ENCODE measurements around the gene PLXND1.

The PLXND1 gene

GRCh38 chr3:129543999-129544398 is 62.5 kb downstream of the PLXND1 start:
- TF ChIP-seq CTCF (IDR thresholded peaks at IDR 0.05; ENCODE audit: insufficient read depth, low read length, missing control alignments) = no peak
- ChIA-PET CTCF (interaction anchor here (1.1 to 2.2 kb wide), 2 partner anchors 9 to 16 kb away, joined by 3 to 8 read pairs; no protein-coding TSS in a partner anchor), POLR2A (no interaction called here)

GRCh38 chr3:129543156-129543790 is 63.2 kb downstream of the PLXND1 start, which contains the start of gene H1-8:
Gene H1-8, plus strand, starts transcription at chr3:129543175. Its CDS starts 44 bp downstream, at chr3:129543219.
- ChIA-PET POLR2A (no interaction called here), CTCF (interaction anchor here (1.1 to 2.2 kb wide), 2 partner anchors 8 to 17 kb away, joined by 3 to 8 read pairs; no protein-coding TSS in a partner anchor)
- H3K4me3 ChIP-seq (ENCODE audit: low read depth, low read length) = no peak within 1 kb of the TSS
- DNase-seq (ENCODE audit: low read depth, low spot score) = no peak
- TF ChIP-seq CTCF (IDR thresholded peaks at IDR 0.05; ENCODE audit: insufficient read depth, low read length, missing control alignments) = no peak

More at GRCh38 chr3:129543999-129544398, 62.5 kb downstream of the PLXND1 start:
- H3K4me3 ChIP-seq (ENCODE audit: low read depth, low read length) = no peak overlapping the region
- no peak for DNase-seq (ENCODE audit: low read depth, low spot score)

- H3K4me3 ChIP-seq (ENCODE audit: low read depth, low read length) = no peak overlapping the region
- ChIA-PET CTCF (no interaction called here), POLR2A (no interaction called here)
- no peak for TF ChIP-seq CTCF (IDR thresholded peaks at IDR 0.05; ENCODE audit: insufficient read depth, low read length, missing control alignments)
- DNase-seq (ENCODE audit: low read depth, low spot score) = no peak
Measured at GRCh38 chr3:129542747-129543146, 63.7 kb downstream of the PLXND1 start.

DNA sequence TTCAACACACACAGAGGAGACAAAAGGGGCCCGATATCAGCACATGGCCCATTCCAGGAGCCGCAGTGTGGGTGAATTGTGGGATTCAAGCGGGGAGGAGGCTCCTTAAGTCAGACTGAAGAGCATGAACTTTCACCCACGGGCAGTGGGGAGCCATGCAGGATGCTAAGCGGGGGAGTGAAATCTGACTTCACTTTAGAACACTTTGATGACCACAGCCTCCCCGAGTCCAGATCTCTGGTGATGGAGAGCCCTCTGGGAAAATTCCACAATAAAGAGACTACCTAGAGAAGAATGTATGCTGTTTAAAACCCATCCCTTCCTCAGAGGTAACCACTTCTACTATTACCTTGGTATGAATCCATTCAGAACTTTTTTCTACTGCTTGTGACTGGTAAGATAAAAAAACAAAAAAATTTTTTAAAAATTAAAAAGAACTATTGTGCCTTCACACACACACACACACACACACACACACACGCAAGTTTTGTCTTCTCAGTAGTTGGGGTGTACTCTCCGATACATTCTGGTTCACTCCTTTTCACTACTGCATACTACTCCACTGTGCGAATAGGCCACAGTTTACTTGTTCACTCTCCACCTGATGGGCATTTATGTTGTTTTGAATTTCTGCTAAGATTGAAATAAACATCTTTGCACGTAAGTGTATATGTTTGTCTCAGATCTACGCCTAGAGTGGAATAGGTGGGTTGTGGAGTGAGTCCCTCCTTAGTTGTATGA is 65.5 kb downstream of the PLXND1 start:
- no peak for DNase-seq (ENCODE audit: low read depth, low spot score)
- ChIA-PET CTCF (interaction anchor here (1.1 kb wide), 1 partner anchor 10 kb away, joined by 3 read pairs; no protein-coding TSS in a partner anchor), POLR2A (no interaction called here)
- no peak for TF ChIP-seq CTCF (IDR thresholded peaks at IDR 0.05; ENCODE audit: insufficient read depth, low read length, missing control alignments)
- H3K4me3 ChIP-seq (ENCODE audit: low read depth, low read length) = no peak overlapping the region

DNA sequence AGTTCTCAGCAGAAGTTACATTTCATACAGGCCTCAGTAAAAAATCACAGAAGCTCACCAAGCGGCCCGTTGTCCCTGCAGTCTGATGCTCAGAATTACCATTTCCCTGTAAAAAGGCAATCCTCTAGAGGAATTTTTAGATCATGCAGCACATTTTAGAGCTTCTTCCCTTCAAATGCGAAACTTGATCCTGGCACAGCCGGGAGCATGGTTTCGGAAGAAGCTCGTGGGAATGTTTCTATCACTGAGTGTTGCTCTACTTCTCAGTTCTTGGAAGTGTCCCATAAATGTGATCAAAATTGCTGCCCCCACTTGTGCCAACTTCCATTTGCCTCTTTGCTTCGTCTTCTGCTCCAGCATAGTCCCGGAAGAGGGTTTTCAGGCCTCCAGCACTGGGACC is 67.3 kb downstream of the PLXND1 start:
- no peak for TF ChIP-seq CTCF (IDR thresholded peaks at IDR 0.05; ENCODE audit: insufficient read depth, low read length, missing control alignments)
- H3K4me3 ChIP-seq (ENCODE audit: low read depth, low read length) = no peak overlapping the region
- no peak for DNase-seq (ENCODE audit: low read depth, low spot score)
- ChIA-PET CTCF (interaction anchor here (1.1 kb wide), 2 partner anchors 11 kb away, joined by 3 read pairs; no protein-coding TSS in a partner anchor), POLR2A (interaction anchor here (0.9 kb wide), 1 partner anchor 223 kb away, joined by 3 read pairs; a partner anchor contains a TSS)

- DNase-seq (ENCODE audit: low read depth, low spot score) = no peak
- no peak for TF ChIP-seq CTCF (IDR thresholded peaks at IDR 0.05; ENCODE audit: insufficient read depth, low read length, missing control alignments)
- H3K4me3 ChIP-seq (ENCODE audit: low read depth, low read length) = no peak overlapping the region
- POLR2A ChIA-PET = no interaction called here
- CTCF ChIA-PET = interaction anchor here (0.9 kb wide), 1 partner anchor 12 kb away, joined by 3 read pairs; no protein-coding TSS in a partner anchor
Measured at GRCh38 chr3:129536804-129537203, 69.7 kb downstream of the PLXND1 start.

Data from AG04449 (cell line).